Measurements from ENCODE around the gene EHBP1.

DNA sequence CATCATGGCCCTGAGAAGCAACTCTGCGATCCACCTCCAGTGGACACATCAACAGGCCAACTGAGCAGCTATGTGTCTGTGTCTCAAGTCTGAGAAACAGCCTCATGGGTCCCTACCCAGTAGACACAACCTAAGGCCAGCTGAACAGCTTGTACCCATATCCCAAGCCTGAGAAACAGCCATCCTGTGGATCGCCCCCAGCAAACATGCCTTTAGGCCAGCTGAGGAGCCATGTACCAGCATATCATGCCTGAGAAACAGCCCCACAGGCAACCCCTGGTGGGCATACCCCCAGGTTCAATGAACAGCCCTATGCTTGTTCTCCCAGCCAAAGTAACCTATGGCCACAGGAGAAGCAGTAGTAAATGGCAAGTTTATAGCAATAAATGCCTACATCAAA is 218.4 kb downstream of the EHBP1 start:
- TF ChIP-seq ZNF292 (tag by site-specific recombination; IDR thresholded peaks at IDR 0.05; ENCODE audit: borderline replicate concordance, low read depth) = no peak
- no peak for TF ChIP-seq ZNF707 (tag by site-specific recombination; IDR thresholded peaks at IDR 0.05)
- TF ChIP-seq ZNF558 (tag by site-specific recombination; IDR thresholded peaks at IDR 0.05) = no peak
- TF ChIP-seq ZNF350 (tag by site-specific recombination; IDR thresholded peaks at IDR 0.05) = no peak
- TF ChIP-seq, protein P1, sequence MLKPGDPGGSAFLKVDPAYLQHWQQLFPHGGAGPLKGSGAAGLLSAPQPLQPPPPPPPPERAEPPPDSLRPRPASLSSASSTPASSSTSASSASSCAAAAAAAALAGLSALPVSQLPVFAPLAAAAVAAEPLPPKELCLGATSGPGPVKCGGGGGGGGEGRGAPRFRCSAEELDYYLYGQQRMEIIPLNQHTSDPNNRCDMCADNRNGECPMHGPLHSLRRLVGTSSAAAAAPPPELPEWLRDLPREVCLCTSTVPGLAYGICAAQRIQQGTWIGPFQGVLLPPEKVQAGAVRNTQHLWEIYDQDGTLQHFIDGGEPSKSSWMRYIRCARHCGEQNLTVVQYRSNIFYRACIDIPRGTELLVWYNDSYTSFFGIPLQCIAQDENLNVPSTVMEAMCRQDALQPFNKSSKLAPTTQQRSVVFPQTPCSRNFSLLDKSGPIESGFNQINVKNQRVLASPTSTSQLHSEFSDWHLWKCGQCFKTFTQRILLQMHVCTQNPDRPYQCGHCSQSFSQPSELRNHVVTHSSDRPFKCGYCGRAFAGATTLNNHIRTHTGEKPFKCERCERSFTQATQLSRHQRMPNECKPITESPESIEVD (tag by site-specific recombination; IDR thresholded peaks at IDR 0.05) = no peak
- TF ChIP-seq, protein P2, sequence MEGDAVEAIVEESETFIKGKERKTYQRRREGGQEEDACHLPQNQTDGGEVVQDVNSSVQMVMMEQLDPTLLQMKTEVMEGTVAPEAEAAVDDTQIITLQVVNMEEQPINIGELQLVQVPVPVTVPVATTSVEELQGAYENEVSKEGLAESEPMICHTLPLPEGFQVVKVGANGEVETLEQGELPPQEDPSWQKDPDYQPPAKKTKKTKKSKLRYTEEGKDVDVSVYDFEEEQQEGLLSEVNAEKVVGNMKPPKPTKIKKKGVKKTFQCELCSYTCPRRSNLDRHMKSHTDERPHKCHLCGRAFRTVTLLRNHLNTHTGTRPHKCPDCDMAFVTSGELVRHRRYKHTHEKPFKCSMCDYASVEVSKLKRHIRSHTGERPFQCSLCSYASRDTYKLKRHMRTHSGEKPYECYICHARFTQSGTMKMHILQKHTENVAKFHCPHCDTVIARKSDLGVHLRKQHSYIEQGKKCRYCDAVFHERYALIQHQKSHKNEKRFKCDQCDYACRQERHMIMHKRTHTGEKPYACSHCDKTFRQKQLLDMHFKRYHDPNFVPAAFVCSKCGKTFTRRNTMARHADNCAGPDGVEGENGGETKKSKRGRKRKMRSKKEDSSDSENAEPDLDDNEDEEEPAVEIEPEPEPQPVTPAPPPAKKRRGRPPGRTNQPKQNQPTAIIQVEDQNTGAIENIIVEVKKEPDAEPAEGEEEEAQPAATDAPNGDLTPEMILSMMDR (tag by site-specific recombination; IDR thresholded peaks at IDR 0.05) = no peak
- TF ChIP-seq KLF7 (tag by site-specific recombination; IDR thresholded peaks at IDR 0.05; ENCODE audit: borderline replicate concordance) = no peak
- TF ChIP-seq ZNF596 (tag by site-specific recombination; IDR thresholded peaks at IDR 0.05) = no peak
- TF ChIP-seq ZNF776 (tag by site-specific recombination; IDR thresholded peaks at IDR 0.05; ENCODE audit: borderline replicate concordance) = no peak
- no peak for TF ChIP-seq MZF1 (tag by site-specific recombination; IDR thresholded peaks at IDR 0.05; ENCODE audit: borderline replicate concordance)
- TF ChIP-seq ZNF629 (tag by site-specific recombination; IDR thresholded peaks at IDR 0.05) = no peak
- TF ChIP-seq ZNF302 (tag by site-specific recombination; IDR thresholded peaks at IDR 0.05; ENCODE audit: low read depth) = no peak
- no peak for TF ChIP-seq REST (tag by site-specific recombination; IDR thresholded peaks at IDR 0.05)
